ENCODE results near the gene SPATS2L.
"Not testable (repeated sequence)": the region's sequence is repeated elsewhere in the genome, so short reads cannot be mapped to it uniquely, and the experiment has no call there.

Gene SPATS2L

GRCh38 chr2:200321780-200322534 lies 15.5 kb downstream of the SPATS2L start:
- no peak for DNase-seq

DNA sequence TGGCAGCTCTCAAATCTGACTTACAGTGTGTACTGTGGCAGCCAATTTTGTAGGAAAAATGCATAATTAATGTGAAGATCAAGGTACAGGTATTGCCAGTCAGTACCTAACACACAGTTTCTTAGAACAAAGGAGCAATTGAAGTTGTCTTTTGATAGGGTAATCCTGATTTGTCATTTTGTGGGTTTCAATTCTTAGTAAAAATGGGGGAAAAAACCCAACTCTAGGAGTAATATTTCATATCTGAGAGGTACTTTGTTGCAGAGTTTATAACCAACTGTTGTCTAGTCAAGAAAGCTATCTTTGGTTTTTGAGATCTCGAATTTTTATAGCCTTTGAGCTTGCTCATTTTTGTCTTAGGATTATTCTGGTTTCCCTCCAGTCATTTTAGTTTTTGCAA lies 16.1 kb downstream of the SPATS2L start:
- no peak for DNase-seq

GRCh38 chr2:200324362-200324761 lies 17.9 kb downstream of the SPATS2L start:
- no peak for DNase-seq

GRCh38 chr2:200329384-200329783 lies 22.9 kb downstream of the SPATS2L start:
- no peak for DNase-seq

- no peak for DNase-seq
These were observed 23.3 kb downstream of the SPATS2L start for GRCh38 chr2:200329798-200330197.

DNA sequence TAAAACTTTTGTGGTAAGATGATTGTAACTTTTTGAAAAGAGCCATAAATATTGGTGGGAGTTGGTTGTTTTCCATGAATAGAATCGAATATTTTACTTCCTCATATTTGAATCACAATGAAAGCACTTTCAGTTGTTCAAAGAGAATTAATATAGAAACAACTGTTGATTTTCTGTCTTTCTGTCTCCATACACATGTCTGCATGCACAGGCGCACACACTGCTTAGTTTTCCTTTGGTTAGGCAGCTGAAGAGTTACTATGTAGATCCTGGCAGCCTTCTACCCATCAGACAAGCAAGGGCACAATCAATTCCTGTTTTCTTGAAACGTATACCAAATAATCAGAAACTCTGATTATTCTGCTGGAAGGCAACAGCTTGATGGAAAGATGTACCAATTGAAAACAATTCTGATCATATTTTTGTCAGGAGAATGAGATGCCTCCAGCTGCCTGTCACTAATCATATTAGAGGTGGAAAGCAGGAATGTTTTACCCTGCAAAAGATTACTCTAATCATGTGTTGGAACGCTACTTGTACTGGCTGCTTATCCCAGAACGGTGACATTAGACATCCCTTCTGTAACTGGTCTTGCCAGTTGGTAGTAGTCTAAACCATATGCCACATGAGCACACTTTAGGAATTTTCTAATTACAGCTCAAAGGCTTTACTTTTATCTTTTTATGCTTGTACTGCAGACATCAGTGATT lies 24.0 kb downstream of the SPATS2L start:
- no peak for DNase-seq

- DNase-seq = no peak
These were observed 24.5 kb downstream of the SPATS2L start for GRCh38 chr2:200331061-200331400.

DNA sequence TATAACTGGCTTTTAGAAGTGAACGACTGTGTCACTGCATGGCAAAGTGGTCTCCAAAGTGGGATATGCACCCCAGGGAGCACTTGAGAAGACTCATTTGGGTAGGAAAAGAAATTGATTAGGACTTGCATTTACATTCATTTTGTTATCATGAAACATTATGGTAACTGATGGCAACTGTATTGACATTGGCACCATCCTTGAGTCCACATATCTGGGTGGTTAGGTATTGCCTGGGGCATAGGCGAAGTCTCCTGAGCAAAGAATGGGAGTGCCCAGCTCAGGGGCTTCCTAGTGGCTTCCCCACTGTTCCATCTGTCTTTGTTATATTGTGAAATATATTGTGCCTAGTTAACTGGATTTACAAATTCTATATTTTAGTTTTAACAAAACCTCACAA lies 29.2 kb downstream of the SPATS2L start:
- DNase-seq = no peak

DNA sequence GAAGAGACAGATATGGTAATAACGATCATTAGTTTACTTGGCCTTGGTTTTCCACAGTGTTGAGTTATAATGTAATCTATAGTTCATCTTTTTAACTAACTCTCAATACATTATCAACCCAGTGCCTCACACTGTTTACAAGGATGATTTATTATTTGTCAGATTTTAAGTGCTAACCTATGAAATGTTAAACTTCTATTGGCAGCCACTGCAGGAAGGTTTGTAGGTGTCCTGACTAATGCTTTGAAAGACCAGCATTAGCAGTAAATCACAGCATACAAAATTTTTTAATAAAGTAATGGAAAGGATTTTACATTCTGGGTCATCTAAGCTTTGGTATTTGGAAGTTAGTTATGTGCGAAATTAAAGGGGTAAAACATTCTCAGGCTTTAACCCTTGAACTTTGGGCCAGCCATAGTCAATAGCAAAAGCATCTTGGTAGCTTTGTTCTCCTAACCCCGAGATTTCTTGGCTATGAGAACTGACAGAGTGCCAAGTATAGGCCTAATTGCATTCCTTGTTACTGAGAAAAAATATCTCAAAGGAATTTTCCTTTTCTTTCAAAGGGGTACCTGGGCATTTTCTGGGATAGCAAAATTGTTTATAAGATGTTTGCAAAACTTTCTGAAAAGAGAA lies 30.6 kb downstream of the SPATS2L start:
- DNase-seq = no peak

GRCh38 chr2:200337621-200338020 lies 31.1 kb downstream of the SPATS2L start:
- no peak for DNase-seq

DNA sequence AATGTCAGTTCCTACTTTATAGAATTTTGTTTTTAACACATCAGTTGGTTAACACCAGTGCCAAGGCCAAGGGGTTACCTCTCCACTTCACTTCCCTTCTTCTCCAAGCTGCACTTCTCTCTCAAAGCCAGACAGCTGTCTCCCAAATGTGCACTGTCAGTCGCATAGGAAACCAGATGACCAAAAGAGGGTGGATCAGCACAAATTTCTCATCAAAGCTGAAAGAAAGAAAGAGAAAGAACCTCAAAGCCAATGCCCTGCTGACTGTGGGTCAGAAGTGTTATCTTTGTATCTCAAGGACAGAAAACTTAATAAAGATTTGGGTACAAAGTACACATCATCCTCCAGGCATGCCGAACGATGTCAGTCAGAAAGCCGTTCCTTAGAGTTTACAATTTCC lies 32.2 kb downstream of the SPATS2L start:
- no peak for DNase-seq

- DNase-seq = no peak
These were observed 34.2 kb downstream of the SPATS2L start for GRCh38 chr2:200340508-200341224.

GRCh38 chr2:200341376-200341775 lies 34.9 kb downstream of the SPATS2L start:
- no peak for DNase-seq

GRCh38 chr2:200342235-200342634 lies 35.7 kb downstream of the SPATS2L start:
- DNase-seq = no peak

DNA sequence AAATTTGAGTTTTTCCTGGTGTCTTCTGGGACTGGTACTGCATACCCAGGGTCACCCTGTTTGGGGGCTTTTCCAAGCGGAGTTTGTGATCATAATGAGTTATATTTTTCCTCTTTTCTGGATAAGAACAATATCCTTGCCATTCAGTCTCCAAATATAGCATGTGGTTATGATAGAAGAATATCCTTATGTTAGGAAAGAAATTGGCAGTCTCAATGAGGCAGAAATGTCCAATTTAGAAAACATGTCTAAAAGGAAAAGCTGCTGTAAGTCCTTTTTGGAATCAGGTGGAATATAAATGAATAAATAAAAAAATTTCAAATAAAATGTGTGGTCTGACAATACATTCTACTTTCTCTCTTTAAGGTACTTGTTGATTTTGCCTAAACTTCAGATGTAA lies 36.2 kb downstream of the SPATS2L start:
- DNase-seq = no peak

GRCh38 chr2:200344202-200344601 lies 37.7 kb downstream of the SPATS2L start:
- not testable (repeated sequence) for DNase-seq

- no peak for DNase-seq
These were observed 39.5 kb downstream of the SPATS2L start for GRCh38 chr2:200345975-200346374.

GRCh38 chr2:200347301-200347700 lies 40.8 kb downstream of the SPATS2L start:
- DNase-seq = no peak

DNA sequence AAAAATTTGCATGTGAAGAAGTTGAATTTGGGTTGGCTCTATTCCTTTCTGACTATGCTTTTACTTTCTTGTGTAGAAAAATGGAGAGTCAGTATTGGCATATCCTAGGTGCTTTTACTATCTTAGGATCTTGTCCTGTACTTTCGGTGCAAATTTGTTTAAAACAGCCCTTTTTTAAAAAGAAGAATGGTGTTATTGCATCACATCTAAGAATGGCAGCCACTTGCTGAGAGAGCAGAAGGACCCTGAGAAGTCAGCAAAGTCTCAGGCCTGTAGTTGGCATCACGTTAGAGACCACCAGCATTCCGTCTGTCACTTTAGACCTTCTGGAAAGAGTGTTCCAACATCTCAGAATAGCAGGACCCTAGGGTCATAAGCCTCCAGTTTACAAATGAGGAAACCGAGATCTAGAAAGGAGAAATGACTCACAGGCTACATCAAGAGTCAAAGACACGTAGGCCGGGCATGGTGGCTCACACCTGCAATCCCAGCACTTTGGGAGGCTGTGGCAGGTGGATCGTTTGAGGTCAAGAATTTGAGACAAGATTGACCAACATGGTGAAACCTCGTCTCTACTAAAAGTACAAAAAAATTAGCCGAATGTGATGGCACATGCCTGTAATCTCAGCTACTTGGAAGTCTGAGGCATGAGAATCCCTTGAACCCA lies 42.5 kb downstream of the SPATS2L start:
- DNase-seq = no peak

DNA sequence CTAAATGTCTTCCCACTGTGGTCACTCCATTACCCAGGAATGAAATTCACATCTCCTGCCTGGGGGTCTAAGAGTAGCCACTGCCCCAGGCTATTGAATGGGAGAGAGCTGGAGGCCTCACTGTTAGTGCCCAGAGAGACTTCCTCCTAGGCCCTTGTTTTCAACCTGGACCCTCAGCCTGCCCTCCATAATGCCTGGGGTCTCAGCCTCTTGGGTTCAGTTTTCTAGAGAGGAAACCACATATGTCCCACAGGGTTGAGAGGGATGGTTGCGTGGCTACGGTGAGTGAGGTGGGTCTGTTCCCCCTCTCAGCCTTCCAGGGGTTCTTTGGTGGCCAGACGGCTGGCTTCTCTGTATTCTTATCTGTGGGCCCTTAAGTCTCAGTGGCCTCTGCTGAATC lies 43.4 kb downstream of the SPATS2L start:
- DNase-seq = no peak

- DNase-seq = no peak
These were observed 44.4 kb downstream of the SPATS2L start for GRCh38 chr2:200350850-200351285.

GRCh38 chr2:200351815-200352214 lies 45.3 kb downstream of the SPATS2L start:
- DNase-seq = no peak

DNA sequence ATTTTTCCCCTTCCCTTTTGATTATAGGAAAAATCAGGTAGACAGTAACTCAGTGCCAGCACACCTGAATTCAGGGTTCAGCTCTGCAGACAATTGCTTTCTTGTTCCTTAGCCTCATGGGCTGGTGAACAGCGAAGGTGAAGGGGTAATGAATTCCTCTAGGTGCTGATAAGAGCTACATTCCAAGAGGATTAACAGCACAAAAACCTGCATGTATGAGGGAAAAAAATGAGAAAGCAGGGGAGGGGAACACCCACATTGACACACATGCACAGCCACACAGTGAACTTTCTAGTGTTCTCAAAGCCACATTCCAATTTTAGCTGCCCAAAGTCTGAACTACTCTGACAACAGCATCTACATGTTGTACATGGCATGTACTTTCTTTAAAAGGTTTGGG lies 46.1 kb downstream of the SPATS2L start:
- DNase-seq = no peak
